GM19351 (cell line): Measurements from ENCODE around the gene MT1H.

Experiments used
- ATAC-seq: cut with Tn5 transposase; IDR thresholded peaks from one replicate; pipeline ENCODE4 v1.9.1; 2021; ENCODE audit warnings: mild to moderate bottlenecking, moderate library complexity; ENCODE audit not compliant: unreplicated experiment

Gene MT1H

DNA sequence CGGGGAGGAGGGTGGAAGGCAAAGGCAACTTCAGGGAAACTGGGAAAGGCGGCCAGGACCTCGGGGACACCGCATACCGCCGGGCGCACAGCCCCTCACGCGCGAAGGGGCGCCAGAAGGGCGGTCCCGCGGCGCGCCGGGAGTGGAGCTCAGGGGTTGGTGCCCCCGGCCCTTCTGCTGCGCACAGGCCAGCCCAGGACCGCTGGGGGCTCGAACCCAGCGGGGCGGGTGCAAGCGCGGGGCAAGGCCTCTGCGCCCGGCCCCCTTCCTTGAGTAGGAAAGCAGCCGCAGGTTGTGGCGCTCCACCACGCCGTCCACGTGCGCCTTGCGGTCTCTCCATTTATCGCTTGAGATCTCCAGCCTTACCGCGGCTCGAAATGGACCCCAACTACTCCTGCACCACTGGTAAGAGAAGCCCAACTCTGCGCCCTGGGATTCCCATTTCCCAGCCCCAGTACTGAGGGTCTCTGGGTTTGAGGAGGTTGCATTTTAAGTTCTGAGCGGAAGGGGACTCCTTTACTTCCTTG lies 34.1 kb upstream of the MT1H start:
- no peak for ATAC-seq

GRCh38 chr16:56636616-56637413 lies 32.8 kb upstream of the MT1H start:
- no peak for ATAC-seq

DNA sequence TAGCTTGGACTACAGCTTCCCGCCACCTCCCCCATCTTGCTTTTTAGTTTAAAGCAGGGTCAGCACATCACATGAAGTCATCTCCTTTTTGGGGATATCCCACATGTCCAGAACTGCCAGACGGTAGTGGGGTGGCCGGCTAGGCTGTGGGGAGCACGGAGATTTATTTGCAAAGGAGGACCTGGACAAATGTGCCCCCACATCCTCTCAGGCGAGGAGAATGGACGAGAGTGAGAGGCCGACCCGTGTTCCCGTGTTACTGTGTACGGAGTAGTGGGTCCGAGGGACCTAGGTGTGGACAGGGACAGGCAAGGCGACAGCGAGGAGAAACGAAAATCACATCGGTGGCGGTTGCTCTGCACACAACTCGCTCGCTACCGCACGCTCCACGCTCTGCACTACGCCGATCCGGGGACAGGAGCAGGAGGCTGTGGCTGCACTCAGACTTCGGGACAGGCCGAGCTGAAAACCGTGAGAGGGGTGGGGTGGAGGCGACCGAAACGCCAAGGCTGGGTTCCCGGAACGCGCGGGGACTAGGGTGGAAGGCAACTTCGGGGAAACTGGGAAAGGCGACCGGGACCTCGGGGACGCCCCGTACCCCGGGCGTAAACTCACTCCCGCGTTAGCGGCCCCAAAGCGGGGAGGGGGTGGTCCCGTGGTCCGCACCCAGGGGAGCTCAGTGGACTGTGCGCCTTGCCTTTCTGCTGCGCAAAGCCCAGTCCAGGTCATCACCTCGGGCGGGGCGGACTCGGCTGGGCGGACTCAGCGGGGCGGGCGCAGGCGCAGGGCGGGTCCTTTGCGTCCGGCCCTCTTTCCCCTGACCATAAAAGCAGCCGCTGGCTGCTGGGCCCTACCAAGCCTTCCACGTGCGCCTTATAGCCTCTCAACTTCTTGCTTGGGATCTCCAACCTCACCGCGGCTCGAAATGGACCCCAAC lies 31.5 kb upstream of the MT1H start, which contains the start of gene MT1A:
Gene MT1A (plus strand): TSS at position 853 of the 937 bp plus-strand sequence. CDS start 73 bp downstream, at position 926.
- ATAC-seq, result no peak

GRCh38 chr16:56639045-56639444 lies 30.6 kb upstream of the MT1H start:
- no peak for ATAC-seq

DNA sequence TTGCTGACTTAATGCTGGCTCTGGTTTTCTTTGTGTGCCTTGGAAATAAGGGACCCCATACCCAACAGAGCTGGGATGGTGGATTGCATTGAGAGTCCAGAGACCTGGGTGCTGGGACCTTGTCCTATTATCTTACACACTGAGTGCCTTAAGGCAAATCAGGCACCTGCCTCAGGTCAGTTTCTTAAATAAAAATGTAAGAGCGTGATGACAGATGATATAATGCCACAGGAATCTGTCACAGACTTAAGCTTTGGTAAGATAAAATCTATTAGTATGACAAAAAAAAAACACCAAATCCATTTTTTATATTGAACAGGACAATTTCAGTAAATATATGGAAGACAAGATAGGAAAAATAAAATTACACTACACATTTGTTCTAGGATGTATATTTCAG lies 29.5 kb upstream of the MT1H start:
- ATAC-seq, result no peak

DNA sequence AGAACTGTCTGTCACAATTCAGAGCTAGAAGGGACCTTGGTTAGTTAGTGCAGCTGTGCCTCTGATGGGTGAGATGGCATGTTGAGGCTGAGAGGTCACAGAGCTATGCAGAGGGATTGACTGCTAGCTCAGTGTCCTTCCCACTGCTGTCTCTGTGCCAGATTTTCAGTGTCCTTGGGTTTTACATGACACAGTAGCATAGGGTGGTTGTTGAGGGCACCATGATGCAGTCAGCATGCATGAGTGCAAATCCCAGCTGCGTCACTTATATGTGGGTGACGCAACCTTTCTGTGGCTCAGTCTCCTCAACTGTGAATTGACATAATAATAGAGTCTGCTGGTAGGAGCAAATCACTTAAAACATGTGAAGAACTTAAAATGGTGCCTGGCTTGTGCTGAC lies 28.4 kb upstream of the MT1H start:
- no peak for ATAC-seq

GRCh38 chr16:56643080-56643778 lies 26.4 kb upstream of the MT1H start:
- ATAC-seq, result peak; percentile 89

DNA sequence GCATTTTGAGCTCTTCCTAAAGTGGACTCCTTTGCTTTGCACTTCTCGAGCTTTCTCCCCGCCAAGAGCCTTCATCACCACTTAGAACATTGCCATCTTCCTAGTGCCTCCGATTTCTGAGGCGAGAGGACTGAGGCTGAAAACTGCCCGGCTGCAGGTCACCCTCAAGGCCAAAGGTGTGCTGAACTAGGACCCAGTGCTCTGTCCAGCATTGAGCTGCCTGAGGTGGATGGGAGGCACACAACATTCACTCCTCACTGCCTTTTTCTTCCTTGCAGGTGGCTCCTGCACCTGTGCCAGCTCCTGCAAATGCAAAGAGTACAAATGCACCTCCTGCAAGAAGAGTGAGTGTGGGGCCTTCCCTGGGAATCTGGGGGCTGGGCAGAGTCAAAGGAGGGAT lies 25.8 kb upstream of the MT1H start:
- ATAC-seq, result no peak

DNA sequence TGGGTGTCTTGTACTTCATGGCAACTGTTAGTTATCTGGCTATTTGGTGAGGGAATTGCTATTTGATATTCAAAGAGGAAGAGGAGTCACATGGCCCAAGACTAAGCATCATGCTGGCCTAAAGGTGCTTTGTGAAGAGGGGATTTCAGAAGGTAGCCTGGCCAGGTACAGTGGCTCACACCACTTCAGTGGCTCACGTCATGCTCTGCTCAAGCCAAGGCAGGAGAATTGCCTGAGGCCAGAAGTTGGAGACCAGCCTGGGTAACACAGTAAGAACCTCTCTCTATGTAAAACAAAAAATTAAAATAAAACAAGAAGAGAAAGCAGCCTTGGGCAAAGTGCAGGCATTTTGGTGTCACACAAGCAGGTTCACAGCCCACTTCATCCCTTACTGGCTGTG lies 24.3 kb upstream of the MT1H start:
- ATAC-seq, result no peak

GRCh38 chr16:56645838-56646237 lies 23.8 kb upstream of the MT1H start:
- ATAC-seq, result no peak

GRCh38 chr16:56647641-56648431 lies 21.8 kb upstream of the MT1H start:
- ATAC-seq, result no peak

- ATAC-seq, result no peak
Observed at GRCh38 chr16:56649271-56649670, 20.3 kb upstream of the MT1H start.

DNA sequence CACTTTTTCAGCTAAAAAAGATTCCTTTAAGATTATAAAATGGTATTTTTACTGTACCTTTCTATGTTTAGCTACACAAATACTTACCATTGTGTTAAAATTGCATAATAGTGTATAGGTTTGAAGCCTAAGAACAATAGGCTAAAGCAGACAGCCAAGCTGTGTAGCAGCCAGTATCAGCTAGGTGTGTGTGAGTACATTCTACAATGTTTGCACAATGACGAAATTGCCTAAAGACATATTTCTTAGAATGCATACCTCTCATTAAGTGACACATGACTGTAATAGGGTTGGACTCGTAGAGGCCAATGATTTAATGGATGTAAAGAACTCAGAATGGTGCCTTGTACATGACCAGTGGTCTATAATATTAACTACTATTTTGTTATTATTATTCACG lies 19.8 kb upstream of the MT1H start:
- ATAC-seq, result no peak

DNA sequence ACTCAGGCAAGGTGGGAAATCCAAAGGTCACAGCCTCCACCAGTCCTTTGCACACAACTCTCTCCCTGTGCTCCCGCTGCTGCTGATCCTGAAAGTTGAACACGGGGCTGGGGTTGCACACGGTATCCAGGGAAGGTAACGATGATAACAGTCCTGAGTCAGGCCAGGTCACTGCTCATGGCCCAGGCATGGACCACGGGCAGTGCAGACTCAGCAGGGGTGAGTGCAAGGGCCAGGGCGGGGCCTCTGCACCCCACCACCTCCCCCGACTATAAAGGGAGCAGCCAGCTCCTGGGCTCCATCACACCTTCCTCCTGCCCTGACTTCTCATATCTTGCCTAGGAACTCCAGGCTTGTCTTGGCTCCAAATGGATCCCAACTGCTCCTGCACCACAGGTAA lies 18.0 kb upstream of the MT1H start, which contains the start of gene MT1B:
Gene MT1B (plus strand): TSS at position 301 of the 400 bp plus-strand sequence. CDS start 68 bp downstream, at position 369.
- ATAC-seq, result no peak

- ATAC-seq, result no peak
Observed at GRCh38 chr16:56652600-56652999, 17.0 kb upstream of the MT1H start.

- no peak for ATAC-seq
Observed at GRCh38 chr16:56653218-56653617, 16.4 kb upstream of the MT1H start.

GRCh38 chr16:56657555-56658326 lies 11.9 kb upstream of the MT1H start, which contains the start of gene MT1F:
MT1F (plus strand) TSS chr16:56657959; CDS start chr16:56658059, 100 bp downstream.
- no peak for ATAC-seq

DNA sequence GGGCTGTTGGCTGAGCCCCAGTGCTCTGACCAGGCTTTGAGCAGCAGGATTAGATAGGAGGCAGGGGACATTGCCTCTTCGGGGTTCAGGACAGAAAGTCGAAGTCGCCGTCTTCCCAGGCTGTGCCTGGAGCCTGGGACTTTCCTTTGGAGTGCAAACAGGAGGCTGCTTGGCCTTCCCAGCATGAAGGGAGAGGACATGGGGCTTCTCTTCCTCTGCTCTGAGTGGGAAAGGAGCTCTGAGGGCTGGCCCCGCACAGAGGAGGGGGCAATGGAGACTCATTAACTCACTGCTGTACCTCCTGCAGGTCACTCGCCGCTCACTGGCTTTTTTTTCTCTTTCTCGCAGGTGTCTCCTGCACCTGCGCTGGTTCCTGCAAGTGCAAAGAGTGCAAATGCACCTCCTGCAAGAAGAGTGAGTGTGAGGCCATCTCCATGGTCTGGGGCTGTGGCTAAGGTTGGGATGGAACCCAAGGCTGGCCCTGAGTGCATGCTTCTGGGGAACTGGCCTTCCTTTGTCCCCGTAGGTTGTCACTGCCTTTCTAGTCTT lies 11.2 kb upstream of the MT1H start:
- no peak for ATAC-seq
